ENCODE data around the gene MAST4.

DNA sequence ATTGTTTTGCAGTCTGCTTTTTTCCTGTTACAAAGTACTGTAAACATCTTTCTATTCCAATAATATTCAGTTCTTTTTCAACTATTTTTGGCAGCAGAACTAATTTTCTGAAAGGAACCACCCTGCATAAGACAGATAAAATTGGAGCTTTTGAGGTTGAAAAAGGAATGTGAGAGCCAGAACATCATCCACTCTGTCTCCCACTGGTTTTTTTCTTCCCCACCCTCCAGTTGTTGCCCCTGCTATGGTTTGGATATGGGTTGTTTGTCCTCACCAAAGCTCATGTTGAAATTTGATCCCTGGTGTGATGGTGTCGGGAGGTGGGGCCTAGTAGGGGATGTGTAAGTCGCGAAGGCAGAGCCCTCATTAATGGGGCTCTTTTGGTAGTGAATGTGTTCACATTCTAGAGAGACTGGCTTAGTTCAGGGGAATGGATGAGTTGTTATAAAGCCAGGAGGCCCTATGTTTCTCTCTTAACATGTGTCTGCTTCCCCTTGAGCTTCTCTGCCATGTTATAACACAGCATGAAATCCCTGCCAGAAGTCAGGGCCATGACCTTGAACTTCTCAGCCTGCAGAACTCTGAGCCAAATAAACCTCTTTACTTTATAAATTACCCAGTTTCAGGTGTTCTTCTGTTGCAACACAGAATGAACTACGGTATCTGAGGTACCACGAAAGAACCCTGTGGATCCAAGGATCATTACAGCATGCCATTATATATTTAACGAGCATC lies 34.8 kb upstream of the MAST4 start:
- no peak for TF ChIP-seq CTCF (conservative IDR thresholded peaks at IDR 0.05; ENCODE audit: low read depth, low read length)
- TF ChIP-seq MAFK (IDR thresholded peaks at IDR 0.05; ENCODE audit: low read depth, low read length) = no peak
- TF ChIP-seq BHLHE40 (IDR thresholded peaks at IDR 0.05; ENCODE audit: low read depth, low read length) = no peak
- no peak for TF ChIP-seq CHD1 (IDR thresholded peaks at IDR 0.05; ENCODE audit: low read depth, low read length)
- TF ChIP-seq RFX5 (IDR thresholded peaks at IDR 0.05; ENCODE audit: low read depth, low read length) = no peak
- no peak for TF ChIP-seq CEBPB (IDR thresholded peaks at IDR 0.05; ENCODE audit: low read depth, low read length)
- no peak for TF ChIP-seq POLR2A (IDR thresholded peaks at IDR 0.05; ENCODE audit: low read depth, low read length)
- TF ChIP-seq NFE2L2 (IDR thresholded peaks at IDR 0.05; ENCODE audit: low read depth, low read length) = no peak
- no peak for TF ChIP-seq FOS (IDR thresholded peaks at IDR 0.05; ENCODE audit: low read depth, low read length)
- TF ChIP-seq, protein P1, sequence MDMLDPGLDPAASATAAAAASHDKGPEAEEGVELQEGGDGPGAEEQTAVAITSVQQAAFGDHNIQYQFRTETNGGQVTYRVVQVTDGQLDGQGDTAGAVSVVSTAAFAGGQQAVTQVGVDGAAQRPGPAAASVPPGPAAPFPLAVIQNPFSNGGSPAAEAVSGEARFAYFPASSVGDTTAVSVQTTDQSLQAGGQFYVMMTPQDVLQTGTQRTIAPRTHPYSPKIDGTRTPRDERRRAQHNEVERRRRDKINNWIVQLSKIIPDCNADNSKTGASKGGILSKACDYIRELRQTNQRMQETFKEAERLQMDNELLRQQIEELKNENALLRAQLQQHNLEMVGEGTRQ (IDR thresholded peaks at IDR 0.05; ENCODE audit: low read depth, low read length) = no peak
- no peak for TF ChIP-seq MAZ (IDR thresholded peaks at IDR 0.05; ENCODE audit: borderline replicate concordance, low read depth, low read length)
- TF ChIP-seq SMC3 (IDR thresholded peaks at IDR 0.05; ENCODE audit: low read depth, low read length) = no peak

All from IMR-90 (cell line).